OCI-LY1 (cell line): Measurements from ENCODE around the gene DSTYK.
"Not testable (repeated sequence)": the region's sequence is repeated elsewhere in the genome, so short reads cannot be mapped to it uniquely, and the experiment has no call there.

Experiments
- H2AFZ ChIP-seq: fragments of 200-600 bp; sonication (generic), shearing (Covaris generic); 2 replicates; pipeline ENCODE4 v1.6.0; 2014; ENCODE audit warnings: antibody characterized with exemption, mild to moderate bottlenecking, low read length
- H3F3A ChIP-seq: fragments of 200-600 bp; sonication (generic), shearing (Covaris generic); 2 replicates; pipeline ENCODE4 v1.6.0; 2014; ENCODE audit warnings: mild to moderate bottlenecking, antibody characterized with exemption, low read length, moderate library complexity; ENCODE audit not compliant: insufficient read depth
- H3K27ac ChIP-seq: fragments of 200-600 bp; sonication (generic); 2 replicates; pipeline ENCODE4 v1.5.1; 2014; ENCODE audit warnings: low read length, mixed run types, mild to moderate bottlenecking, low read depth; ENCODE audit not compliant: poor library complexity, severe bottlenecking
- H3K27me3 ChIP-seq: fragments of 200-600 bp; sonication (generic); 2 replicates; pipeline ENCODE4 v1.6.0; 2014; ENCODE audit warnings: antibody characterized with exemption, mild to moderate bottlenecking, low read length, moderate library complexity; ENCODE audit not compliant: insufficient read depth
- H3K36me3 ChIP-seq: fragments of 200-600 bp; sonication (generic); 2 replicates; pipeline ENCODE4 v1.6.1; 2014; ENCODE audit warnings: mild to moderate bottlenecking, antibody characterized with exemption, low read length, moderate library complexity, mixed read lengths; ENCODE audit not compliant: insufficient read depth
- H3K4me1 ChIP-seq: fragments of 200-600 bp; sonication (generic); 2 replicates; pipeline ENCODE4 v1.5.1; 2014; ENCODE audit warnings: mild to moderate bottlenecking, low read length, moderate library complexity; ENCODE audit not compliant: insufficient read depth, severe bottlenecking
- H3K4me2 ChIP-seq: fragments of 200-600 bp; sonication (generic), shearing (Covaris generic); 2 replicates; pipeline ENCODE4 v1.6.1; 2014; ENCODE audit warnings: low read length
- H3K4me3 ChIP-seq: fragments of 200-600 bp; sonication (generic); 2 replicates; pipeline ENCODE4 v1.5.1; 2014; ENCODE audit warnings: low read length, low read depth, mild to moderate bottlenecking, mixed read lengths; ENCODE audit not compliant: poor library complexity, severe bottlenecking
- H3K79me2 ChIP-seq: fragments of 200-600 bp; shearing (Covaris generic); 2 replicates; pipeline ENCODE4 v1.6.1; 2016; ENCODE audit warnings: mixed run types, low read length, mixed read lengths; ENCODE audit not compliant: insufficient read depth
- H3K9ac ChIP-seq: fragments of 200-600 bp; sonication (generic), shearing (Covaris generic); 2 replicates; pipeline ENCODE4 v1.6.1; 2014; ENCODE audit warnings: mild to moderate bottlenecking, low read length, mixed read lengths
- H3K9me2 ChIP-seq: fragments of 200-600 bp; sonication (generic), shearing (Covaris generic); 2 replicates; pipeline ENCODE4 v1.6.1; 2014; ENCODE audit warnings: low read depth, mild to moderate bottlenecking, low read length, mixed read lengths
- H3K9me3 ChIP-seq: fragments of 200-600 bp; shearing (Covaris generic); 2 replicates; pipeline ENCODE4 v1.6.1; 2014; ENCODE audit warnings: low read length, mixed read lengths
- H4K20me1 ChIP-seq: fragments of 200-600 bp; sonication (generic), shearing (Covaris generic); 2 replicates; pipeline ENCODE4 v1.6.0; 2016; ENCODE audit warnings: mild to moderate bottlenecking, low read length; ENCODE audit not compliant: insufficient read depth
- EZH2 ChIP-seq: fragments of 200-600 bp; sonication (generic), shearing (Covaris generic); IDR thresholded peaks from 2 replicates; pipeline ENCODE4 v1.8.0; 2017; ENCODE audit warnings: borderline replicate concordance, mixed run types, mild to moderate bottlenecking, antibody characterized with exemption, low read length, moderate library complexity, mixed read lengths
- TF ChIP-seq, protein P1 (sequence below): fragments of 200-600 bp; sonication (generic), shearing (Covaris generic); IDR thresholded peaks from 2 replicates; pipeline ENCODE4 v1.5.1; 2017; ENCODE audit warnings: mild to moderate bottlenecking, antibody characterized with exemption, low read length, moderate library complexity, mixed read lengths

Gene DSTYK

DNA sequence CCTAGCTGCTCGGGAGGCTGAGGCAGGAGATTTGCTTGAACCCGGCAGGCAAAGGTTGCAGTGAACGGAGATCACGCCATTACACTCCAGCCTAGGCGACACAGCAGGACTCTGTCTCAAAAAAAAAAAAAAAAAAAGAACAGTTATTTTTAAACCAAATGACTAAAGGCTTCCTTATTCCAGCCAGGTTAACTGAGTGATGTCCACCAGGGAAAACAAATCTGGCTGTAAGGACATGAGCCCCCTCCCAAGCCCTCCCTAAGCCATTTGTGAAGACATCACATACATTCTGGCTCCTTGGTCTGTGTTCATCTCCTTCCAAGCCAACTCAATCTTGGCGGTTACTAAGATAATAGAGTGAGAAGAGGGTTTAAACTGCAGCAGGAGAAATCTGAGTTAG, 24.4 kb upstream of the DSTYK start:
- Histone ChIP-seq H4K20me1 (no peaks in the 10 kb centered on the region), H3F3A (no peaks in the 10 kb centered on the region), H2AFZ (no peak overlapping the region), H3K79me2 (no peaks in the 10 kb centered on the region), H3K9ac (no peak overlapping the region), H3K4me2 (no peak overlapping the region), H3K9me3 (no peaks in the 10 kb centered on the region), H3K27me3 (no peaks in the 10 kb centered on the region), H3K4me1 (no peaks in the 10 kb centered on the region), H3K9me2 (no peaks in the 10 kb centered on the region), H3K36me3 (no peaks in the 10 kb centered on the region), H3K27ac (no peak overlapping the region), H3K4me3 (no peak overlapping the region)
- TF ChIP-seq, protein P1, sequence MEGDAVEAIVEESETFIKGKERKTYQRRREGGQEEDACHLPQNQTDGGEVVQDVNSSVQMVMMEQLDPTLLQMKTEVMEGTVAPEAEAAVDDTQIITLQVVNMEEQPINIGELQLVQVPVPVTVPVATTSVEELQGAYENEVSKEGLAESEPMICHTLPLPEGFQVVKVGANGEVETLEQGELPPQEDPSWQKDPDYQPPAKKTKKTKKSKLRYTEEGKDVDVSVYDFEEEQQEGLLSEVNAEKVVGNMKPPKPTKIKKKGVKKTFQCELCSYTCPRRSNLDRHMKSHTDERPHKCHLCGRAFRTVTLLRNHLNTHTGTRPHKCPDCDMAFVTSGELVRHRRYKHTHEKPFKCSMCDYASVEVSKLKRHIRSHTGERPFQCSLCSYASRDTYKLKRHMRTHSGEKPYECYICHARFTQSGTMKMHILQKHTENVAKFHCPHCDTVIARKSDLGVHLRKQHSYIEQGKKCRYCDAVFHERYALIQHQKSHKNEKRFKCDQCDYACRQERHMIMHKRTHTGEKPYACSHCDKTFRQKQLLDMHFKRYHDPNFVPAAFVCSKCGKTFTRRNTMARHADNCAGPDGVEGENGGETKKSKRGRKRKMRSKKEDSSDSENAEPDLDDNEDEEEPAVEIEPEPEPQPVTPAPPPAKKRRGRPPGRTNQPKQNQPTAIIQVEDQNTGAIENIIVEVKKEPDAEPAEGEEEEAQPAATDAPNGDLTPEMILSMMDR = no peak
- TF ChIP-seq EZH2 = no peak

DNA sequence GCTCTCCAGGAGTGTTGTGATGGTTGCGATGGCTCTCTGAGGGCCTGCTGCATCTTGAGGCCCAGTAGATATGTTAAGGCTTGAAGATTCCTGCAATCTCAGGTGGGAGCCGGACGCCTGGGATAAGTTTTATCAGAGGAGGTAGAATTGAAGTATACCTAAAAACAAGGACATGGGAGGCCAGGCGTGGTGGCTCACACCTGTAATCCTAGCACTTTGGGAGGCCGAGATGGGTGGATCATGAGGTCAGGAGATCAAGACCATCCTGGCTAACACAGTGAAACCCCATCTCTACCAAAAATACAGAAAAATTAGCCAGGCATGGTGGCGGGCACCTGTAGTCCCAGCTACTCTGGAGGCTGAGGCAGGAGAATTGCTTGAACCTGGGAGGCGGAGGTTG, 22.5 kb upstream of the DSTYK start:
- not testable (repeated sequence) for H3K9ac ChIP-seq, H3K27me3 ChIP-seq, H3K9me3 ChIP-seq, H3K4me3 ChIP-seq, H4K20me1 ChIP-seq, H3K36me3 ChIP-seq, H3F3A ChIP-seq, H3K4me2 ChIP-seq, H3K27ac ChIP-seq, H2AFZ ChIP-seq, H3K79me2 ChIP-seq, H3K9me2 ChIP-seq
- peaks cover 14% of the 10 kb centered on the region for H3K4me1 ChIP-seq

DNA sequence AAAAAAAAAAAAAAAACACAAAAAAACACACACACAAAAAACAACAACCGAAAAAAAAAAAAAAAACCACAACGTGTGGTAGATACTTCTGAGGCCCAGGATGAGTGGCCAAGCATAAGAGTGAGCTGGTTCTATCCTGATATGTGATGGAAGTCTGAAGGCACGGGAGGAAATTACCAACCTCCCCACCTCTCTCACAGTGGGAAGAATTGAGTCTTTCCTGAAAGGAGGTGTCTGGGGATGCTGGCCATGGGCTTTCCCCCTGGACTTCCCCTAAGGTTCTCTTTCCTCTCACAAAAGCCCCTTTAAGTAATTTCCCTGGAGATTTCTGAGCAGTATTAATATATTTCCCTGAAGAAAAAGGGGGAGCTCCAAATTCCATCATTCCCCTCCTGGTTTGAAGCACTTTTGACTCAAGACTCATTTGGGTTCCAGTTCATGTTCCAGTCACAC, 21.5 kb upstream of the DSTYK start:
- Histone ChIP-seq H3K4me2 (no peak overlapping the region), H3K27ac (no peak overlapping the region), H3K27me3 (no peaks in the 10 kb centered on the region), H3K4me3 (no peak overlapping the region), H2AFZ (no peak overlapping the region), H4K20me1 (no peaks in the 10 kb centered on the region), H3K9me2 (no peaks in the 10 kb centered on the region), H3K36me3 (no peaks in the 10 kb centered on the region), H3K9ac (no peak overlapping the region), H3K9me3 (no peaks in the 10 kb centered on the region), H3K79me2 (no peaks in the 10 kb centered on the region), H3K4me1 (peaks cover 24% of the 10 kb centered on the region), H3F3A (no peaks in the 10 kb centered on the region)
- TF ChIP-seq, protein P1 = no peak
- no peak for TF ChIP-seq EZH2

DNA sequence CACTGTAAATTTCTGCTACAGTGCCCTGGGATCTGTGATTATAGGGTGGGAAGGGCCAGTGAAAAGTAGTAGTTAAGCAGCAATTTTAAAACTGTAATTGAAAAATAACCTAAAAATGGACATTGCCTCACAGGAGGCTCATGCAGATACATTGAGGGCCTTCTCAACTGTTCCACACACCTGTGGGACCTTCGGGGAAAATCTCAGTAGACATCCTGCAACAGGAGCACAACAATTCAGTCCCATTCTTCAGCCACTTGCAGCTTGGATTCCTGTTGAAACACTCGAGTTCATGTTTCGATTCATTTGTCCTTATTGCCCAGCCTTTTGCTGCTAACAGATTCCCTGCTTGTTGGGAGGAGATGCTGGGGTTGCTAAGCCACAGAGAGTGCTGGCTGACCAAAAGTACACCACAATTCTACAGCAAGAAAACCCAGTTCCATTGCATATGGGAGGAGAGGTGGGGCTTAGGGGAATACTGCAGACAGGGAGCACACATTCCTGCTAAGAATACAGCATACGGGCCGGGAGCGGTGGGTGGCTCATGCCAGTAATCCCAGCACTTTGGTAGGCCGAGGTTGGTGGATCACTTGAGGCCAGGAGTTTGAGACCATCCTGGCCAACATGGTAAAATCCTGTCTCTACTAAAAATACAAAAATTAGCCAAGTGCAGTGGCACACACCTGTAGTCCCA, 20.8 kb upstream of the DSTYK start:
- no peaks in the 10 kb centered on the region for H3K9me2 ChIP-seq
- no peaks in the 10 kb centered on the region for H3K27me3 ChIP-seq
- H4K20me1 ChIP-seq = no peaks in the 10 kb centered on the region
- no peaks in the 10 kb centered on the region for H3F3A ChIP-seq
- H2AFZ ChIP-seq = no peak overlapping the region
- no peaks in the 10 kb centered on the region for H3K9me3 ChIP-seq
- no peak for TF ChIP-seq EZH2
- TF ChIP-seq, protein P1 = no peak
- H3K4me3 ChIP-seq = no peak overlapping the region
- H3K4me1 ChIP-seq = peaks cover 27% of the 10 kb centered on the region
- H3K36me3 ChIP-seq = no peaks in the 10 kb centered on the region
- H3K9ac ChIP-seq = no peak overlapping the region
- H3K4me2 ChIP-seq = no peak overlapping the region
- no peak overlapping the region for H3K27ac ChIP-seq
- no peaks in the 10 kb centered on the region for H3K79me2 ChIP-seq
